VCaP (cell line): Measurements from ENCODE around the gene TMEM131L.
A peak's percentile ranks its signal among the peaks of the same experiment; 100 is the strongest.
"Not testable (repeated sequence)": the region's sequence is repeated elsewhere in the genome, so short reads cannot be mapped to it uniquely, and the experiment has no call there.

ENCODE experiments used
- H3K27ac ChIP-seq: fragments of 450-650 bp; 2 replicates; pipeline ENCODE4 v1.5.1; 2017
- CTCF ChIP-seq: fragments of 450-650 bp; conservative IDR thresholded peaks from 2 replicates; pipeline ENCODE4 v1.5.1; 2017; ENCODE audit warnings: mild to moderate bottlenecking, moderate library complexity

Gene TMEM131L

GRCh38 chr4:153466081-153466948 lies at the start of gene TMEM131L:
Gene TMEM131L (plus strand): TSS chr4:153466360. CDS start chr4:153466398, 38 bp downstream.
- peak; percentile 17; the same call in 1 of the 2 replicates for TF ChIP-seq CTCF

GRCh38 chr4:153416456-153416855 lies 49.7 kb upstream of the TMEM131L start:
- not testable (repeated sequence) for H3K27ac ChIP-seq

More at GRCh38 chr4:153466081-153466948, at the start of gene TMEM131L:
- H3K27ac ChIP-seq: peak within 1 kb of the TSS; percentile 83

GRCh38 chr4:153418121-153418520 lies 48.0 kb upstream of the TMEM131L start:
- no peak overlapping the region for H3K27ac ChIP-seq
- no peak for TF ChIP-seq CTCF

GRCh38 chr4:153418558-153418957 lies 47.6 kb upstream of the TMEM131L start:
- TF ChIP-seq CTCF: no peak
- H3K27ac ChIP-seq: no peak overlapping the region

GRCh38 chr4:153419029-153419428 lies 47.1 kb upstream of the TMEM131L start:
- H3K27ac ChIP-seq: no peak overlapping the region
- TF ChIP-seq CTCF: no peak

- no peak for TF ChIP-seq CTCF
- H3K27ac ChIP-seq: no peak overlapping the region
These were observed 46.4 kb upstream of the TMEM131L start for GRCh38 chr4:153419673-153420278.

GRCh38 chr4:153420361-153420760 lies 45.8 kb upstream of the TMEM131L start:
- no peak for TF ChIP-seq CTCF
- H3K27ac ChIP-seq: no peak overlapping the region

- TF ChIP-seq CTCF: no peak
These were observed 44.2 kb upstream of the TMEM131L start for GRCh38 chr4:153421941-153422340.

More at GRCh38 chr4:153421941-153422340, 44.2 kb upstream of the TMEM131L start:
- H3K27ac ChIP-seq: no peak overlapping the region
